ENCODE results near the gene SEMA3C.

DNA sequence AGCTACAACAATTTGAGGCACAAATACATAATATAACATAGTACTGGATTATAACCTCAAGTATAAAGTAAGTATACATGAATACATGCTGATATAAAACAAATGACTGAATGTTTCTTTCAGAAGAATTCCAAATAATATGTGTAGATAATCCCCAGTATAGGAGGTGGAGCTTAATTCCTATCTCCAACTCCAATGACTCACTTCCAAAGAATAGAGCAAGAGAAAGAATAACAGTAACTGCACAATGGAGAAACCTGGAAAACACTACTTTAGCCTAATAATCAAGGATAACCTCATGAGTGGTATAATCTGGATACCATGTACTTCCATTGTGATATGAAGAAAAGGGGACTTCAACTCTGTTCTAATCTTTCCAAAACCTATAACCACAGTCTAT lies 13.7 kb upstream of the SEMA3C start:
- no peak for TF ChIP-seq POLR2AphosphoS5 (IDR thresholded peaks at IDR 0.05)
- TF ChIP-seq, protein P1, sequence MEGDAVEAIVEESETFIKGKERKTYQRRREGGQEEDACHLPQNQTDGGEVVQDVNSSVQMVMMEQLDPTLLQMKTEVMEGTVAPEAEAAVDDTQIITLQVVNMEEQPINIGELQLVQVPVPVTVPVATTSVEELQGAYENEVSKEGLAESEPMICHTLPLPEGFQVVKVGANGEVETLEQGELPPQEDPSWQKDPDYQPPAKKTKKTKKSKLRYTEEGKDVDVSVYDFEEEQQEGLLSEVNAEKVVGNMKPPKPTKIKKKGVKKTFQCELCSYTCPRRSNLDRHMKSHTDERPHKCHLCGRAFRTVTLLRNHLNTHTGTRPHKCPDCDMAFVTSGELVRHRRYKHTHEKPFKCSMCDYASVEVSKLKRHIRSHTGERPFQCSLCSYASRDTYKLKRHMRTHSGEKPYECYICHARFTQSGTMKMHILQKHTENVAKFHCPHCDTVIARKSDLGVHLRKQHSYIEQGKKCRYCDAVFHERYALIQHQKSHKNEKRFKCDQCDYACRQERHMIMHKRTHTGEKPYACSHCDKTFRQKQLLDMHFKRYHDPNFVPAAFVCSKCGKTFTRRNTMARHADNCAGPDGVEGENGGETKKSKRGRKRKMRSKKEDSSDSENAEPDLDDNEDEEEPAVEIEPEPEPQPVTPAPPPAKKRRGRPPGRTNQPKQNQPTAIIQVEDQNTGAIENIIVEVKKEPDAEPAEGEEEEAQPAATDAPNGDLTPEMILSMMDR (IDR thresholded peaks at IDR 0.05), result no peak
- no peak for TF ChIP-seq POLR2A (IDR thresholded peaks at IDR 0.05)
- no peak for TF ChIP-seq EP300 (IDR thresholded peaks at IDR 0.05)

Measured in upper lobe of left lung (tissue), 4 donors.